NCI-H2196 treated with DMSO at 0.1 percent for 48 hours (cell line): ENCODE results near the gene PTPRC.

Experiments used
- DNase-seq: peaks from one replicate; lab custom pipeline; 2025; ENCODE audit not compliant: unreplicated experiment; lab: John Stamatoyannopoulos, UW

PTPRC gene

DNA sequence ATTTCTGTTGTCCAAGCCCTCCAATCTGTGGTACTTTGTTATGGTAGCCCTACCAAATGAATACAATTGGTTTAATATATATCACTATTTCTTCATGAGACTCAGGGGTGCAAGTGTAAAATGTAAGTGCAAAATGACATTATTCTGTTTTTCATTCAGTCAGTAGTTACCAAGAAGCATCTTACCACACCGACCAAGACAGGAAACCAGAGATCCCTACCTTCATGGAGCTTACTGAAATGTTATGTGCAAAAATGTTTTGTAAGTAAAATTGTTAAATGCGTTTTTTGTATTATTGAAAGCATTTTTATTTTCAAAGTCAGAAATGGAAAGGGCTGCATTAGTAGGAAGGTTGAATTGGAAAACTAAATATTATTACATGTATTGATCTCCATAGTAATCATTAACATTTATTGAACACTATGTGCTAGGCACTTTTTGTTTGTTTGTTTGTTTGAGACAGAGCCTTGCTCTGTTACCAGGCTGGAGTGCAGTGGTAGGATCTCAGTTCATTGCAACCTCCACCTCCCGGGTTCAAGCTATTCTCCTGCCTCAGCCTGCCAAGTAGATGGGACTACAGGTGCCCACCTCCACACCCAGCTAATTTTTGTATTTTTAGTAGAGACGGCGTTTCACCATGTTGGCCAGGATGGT lies 166.8 kb downstream of the PTPRC start:
- no peak for DNase-seq

- DNase-seq = no peak
These were observed 168.0 kb downstream of the PTPRC start for GRCh38 chr1:198806861-198807260.
